IMR-90 (cell line): Measurements from ENCODE around the gene BCL11B. TPM values are rescaled to one million over a fixed set of nuclear protein-coding genes. Genes with fewer than 3 reads are reported as not detected.

Source experiments
- ATAC-seq: fragments of 200-7000 bp; cut with Tn5 transposase; 2 replicates; pipeline ENCODE4 v1.9.1; 2020; ENCODE audit warnings: low read depth, mild to moderate bottlenecking, moderate library complexity
- BruUV-seq: library from RNA; stranded (reverse); fragments of 400-500 nt; replicated peaks from 2 replicates; lab custom pipeline; 2021; lab: Mats Ljungman, UMichigan
- CTCF ChIA-PET: fragments of 300-600 bp; formaldehyde crosslinking; extraction: SDS; loops from one replicate; lab custom pipeline; 2021; ENCODE audit warnings: antibody characterized with exemption; lab: Yijun Ruan, JAX
- POLR2A ChIA-PET: fragments of 300-600 bp; sonication (Branson Sonifier 250); formaldehyde crosslinking; loops from one replicate; lab custom pipeline; 2022; ENCODE audit warnings: antibody characterized with exemption; ENCODE audit not compliant: unreplicated experiment; lab: Charles Lee
- DNase-seq: peaks from one replicate; pipeline ENCODE4 v3.0.0; 2013
- H2AFZ ChIP-seq: replicated peaks from 2 replicates; pipeline ENCODE3; 2013; ENCODE audit warnings: low read length, mild to moderate bottlenecking; ENCODE audit not compliant: poor library complexity
- H2AK5ac ChIP-seq: 2 replicates; pipeline ENCODE4 v1.6.1; 2013; ENCODE audit warnings: low read depth, low read length, inconsistent platforms
- H2AK9ac ChIP-seq: replicated peaks from 2 replicates; pipeline ENCODE3; 2013; ENCODE audit warnings: mild to moderate bottlenecking, low read depth, low read length, moderate library complexity; ENCODE audit not compliant: poor library complexity
- H2BK120ac ChIP-seq: 2 replicates; pipeline ENCODE4 v1.6.1; 2013; ENCODE audit warnings: low read depth, low read length, inconsistent platforms
- H2BK15ac ChIP-seq: 3 replicates; pipeline ENCODE4 v1.6.1; 2013; ENCODE audit warnings: low read depth, low read length, inconsistent platforms
- H2BK20ac ChIP-seq: 2 replicates; pipeline ENCODE4 v1.6.1; 2013; ENCODE audit warnings: low read depth, mild to moderate bottlenecking, inconsistent platforms, low read length, moderate library complexity
- H2BK5ac ChIP-seq: 2 replicates; pipeline ENCODE4 v1.6.1; 2013; ENCODE audit warnings: mild to moderate bottlenecking, low read depth, low read length, inconsistent platforms; ENCODE audit not compliant: poor library complexity, severe bottlenecking
- H3K14ac ChIP-seq: replicated peaks from 2 replicates; pipeline ENCODE4 v1.6.1; 2013; ENCODE audit warnings: low read depth, low read length, inconsistent platforms
- H3K18ac ChIP-seq: 2 replicates; pipeline ENCODE4 v1.6.1; 2013; ENCODE audit warnings: low read depth, low read length, control low read depth
- H3K23ac ChIP-seq: 2 replicates; pipeline ENCODE4 v1.6.1; 2013; ENCODE audit warnings: low read depth, low read length, inconsistent platforms
- H3K27ac ChIP-seq: 2 replicates; pipeline ENCODE4 v1.5.1; 2013; ENCODE audit warnings: mild to moderate bottlenecking, control low read depth, low read length; ENCODE audit not compliant: insufficient read depth
- H3K27me3 ChIP-seq: 2 replicates; pipeline ENCODE4 v1.6.1; 2013; ENCODE audit warnings: low read length; ENCODE audit not compliant: control insufficient read depth, insufficient read depth
- H3K36me3 ChIP-seq: 2 replicates; pipeline ENCODE4 v1.6.1; 2013; ENCODE audit warnings: low read length, mixed read lengths; ENCODE audit not compliant: control insufficient read depth, insufficient read depth
- H3K4ac ChIP-seq: 2 replicates; pipeline ENCODE4 v1.6.1; 2013; ENCODE audit warnings: low read depth, low read length, inconsistent platforms
- H3K4me1 ChIP-seq: 2 replicates; pipeline ENCODE4 v1.6.1; 2013; ENCODE audit warnings: low read length, mixed read lengths; ENCODE audit not compliant: control insufficient read depth, insufficient read depth
- H3K4me2 ChIP-seq: 2 replicates; pipeline ENCODE4 v1.6.1; 2013; ENCODE audit warnings: low read depth, mild to moderate bottlenecking, control low read depth, low read length, moderate library complexity
- H3K4me3 ChIP-seq: 2 replicates; pipeline ENCODE4 v1.5.1; 2013; ENCODE audit warnings: low read depth, mild to moderate bottlenecking, control low read depth, low read length, moderate library complexity; ENCODE audit not compliant: insufficient read depth
- H3K56ac ChIP-seq: 2 replicates; pipeline ENCODE4 v1.6.1; 2013; ENCODE audit warnings: low read length, inconsistent platforms; ENCODE audit not compliant: insufficient read depth; ENCODE audit errors: extremely low read depth
- H3K79me1 ChIP-seq, 2 experiments: 2 replicates each; pipeline ENCODE4 v1.6.1; 2013; ENCODE audit warnings: low read length in 2 of 2, inconsistent platforms in 1 of 2, low read depth in 1 of 2
- H3K9ac ChIP-seq: 2 replicates; pipeline ENCODE4 v1.6.1; 2013; ENCODE audit warnings: low read depth, low read length, control low read depth
- H3K9me1 ChIP-seq: 2 replicates; pipeline ENCODE4 v1.6.1; 2013; ENCODE audit warnings: low read length, inconsistent platforms; ENCODE audit not compliant: insufficient read depth
- H3K9me3 ChIP-seq: 2 replicates; pipeline ENCODE4 v1.6.1; 2013; ENCODE audit warnings: low read length; ENCODE audit not compliant: control insufficient read depth, insufficient read depth
- H4K20me1 ChIP-seq: 2 replicates; pipeline ENCODE4 v1.6.1; 2013; ENCODE audit warnings: low read length, inconsistent platforms; ENCODE audit not compliant: insufficient read depth
- H4K5ac ChIP-seq: 2 replicates; pipeline ENCODE4 v1.6.1; 2013; ENCODE audit warnings: mild to moderate bottlenecking, low read depth, low read length, control low read depth
- H4K8ac ChIP-seq, 2 experiments: 2 replicates each; pipeline ENCODE4 v1.6.1; 2013; ENCODE audit warnings: low read depth in 2 of 2, low read length in 2 of 2, control low read depth in 1 of 2, inconsistent platforms in 1 of 2
- H4K91ac ChIP-seq: 2 replicates; pipeline ENCODE4 v1.6.1; 2013; ENCODE audit warnings: low read depth, low read length, inconsistent platforms; ENCODE audit not compliant: insufficient read depth
- CHD1 ChIP-seq: IDR thresholded peaks from 2 replicates; pipeline ENCODE4 v1.6.1; 2012; ENCODE audit warnings: low read depth, low read length, improper control_type of control experiment
- dilution Hi-C: fragments of 300-500 bp; cut with HindIII; formaldehyde crosslinking; loops from one replicate; pipeline ENCODE4 v1.14.3; 2018; ENCODE audit warnings: low sequenced_read_pairs; ENCODE audit not compliant: unreplicated experiment
- in situ Hi-C: fragments of 300-500 bp; cut with MboI; formaldehyde crosslinking; loops from 3 replicates; pipeline ENCODE4 v1.14.3; 2019; ENCODE audit warnings: low sequenced_read_pairs, inconsistent platforms, mixed read lengths
- intact Hi-C: fragments of 100-400 bp; cut with micrococcal nuclease; formaldehyde crosslinking; loops from 2 replicates; pipeline ENCODE4 v1.10.0; 2022
- polyA plus RNA-seq, 3 experiments: library from polyadenylated mRNA; depleted of rRNA; stranded (reverse); fragments of >200 nt; gene quantifications; 2 replicates each; pipeline ENCODE4 v1.2.3, GENCODE V29; 2012; ENCODE audit warnings: low replicate concordance in 1 of 3
- total RNA-seq: library from RNA; depleted of rRNA; stranded (reverse); fragments of >200 nt; gene quantifications from 2 replicates; pipeline ENCODE4 v1.2.3, GENCODE V29; 2012

BCL11B gene
- total and polyA plus RNA-seq, 2 of the 4 experiments (the other 2 are of a cell fraction) = under 0.01 TPM; not detected in 1

- H3K18ac ChIP-seq = no peak overlapping the region
- ChIA-PET CTCF (no interaction called here), POLR2A (no interaction called here)
- no peaks in the 10 kb centered on the region for H3K9me3 ChIP-seq
- H2AFZ ChIP-seq = no peak overlapping the region
- H4K5ac ChIP-seq = no peak overlapping the region
- in situ Hi-C loops (no loop called here), intact Hi-C loops (no loop called here), dilution Hi-C loops (no loop called here)
- no peak for TF ChIP-seq CHD1
- no peaks in the 10 kb centered on the region for H4K20me1 ChIP-seq
- no peak overlapping the region for H2BK120ac ChIP-seq
- no peak overlapping the region for H2AK9ac ChIP-seq
- no peak overlapping the region for H3K23ac ChIP-seq
- no peaks in the 10 kb centered on the region for H3K79me1 ChIP-seq
- H3K14ac ChIP-seq = no peak overlapping the region
- DNase-seq (no peak), ATAC-seq (no peak)
- no peak overlapping the region for H2BK15ac ChIP-seq
- peaks cover 1% of the 10 kb centered on the region; the same call in 1 of the 2 replicates for H3K4me1 ChIP-seq
- H2BK5ac ChIP-seq = no peak overlapping the region
- H3K27ac ChIP-seq = no peak overlapping the region
- H2AK5ac ChIP-seq = no peak overlapping the region
- H3K36me3 ChIP-seq = no peaks in the 10 kb centered on the region
- no peak overlapping the region for H4K8ac ChIP-seq
- no peaks in the 10 kb centered on the region for H3K9me1 ChIP-seq
- no peak overlapping the region for H3K4me3 ChIP-seq
- H3K56ac ChIP-seq = no peak overlapping the region
- H3K9ac ChIP-seq = no peak overlapping the region
- H3K27me3 ChIP-seq = peaks cover 47% of the 10 kb centered on the region
- no peak overlapping the region for H2BK20ac ChIP-seq
- no peak overlapping the region for H3K4ac ChIP-seq
- no peak overlapping the region for H4K91ac ChIP-seq
- no TSS peak for BruUV-seq
- H3K4me2 ChIP-seq = no peak overlapping the region
These were observed 3.2 kb upstream of the BCL11B start for GRCh38 chr14:99275222-99275584.
